Uterus (tissue), 2 donors: ENCODE results near the gene GAPT.

Source experiments
- CTCF ChIP-seq, 4 experiments: fragments of 200-600 bp in 2 of 4; fragments of 450-650 bp in 2 of 4; sonication (generic) in 2 of 4; IDR thresholded peaks; one replicate each; pipeline ENCODE4 v1.5.1; 2016 to 2019; ENCODE audit warnings: antibody characterized with exemption in 4 of 4, mild to moderate bottlenecking in 2 of 4, moderate library complexity in 1 of 4
- POLR2A ChIP-seq, 2 donors: fragments of 450-650 bp; IDR thresholded peaks; one replicate each; pipeline ENCODE4 v1.6.1; 2016; ENCODE audit warnings: antibody characterized with exemption in 2 of 2, mild to moderate bottlenecking in 1 of 2, moderate library complexity in 1 of 2

GRCh38 chr5:58493141-58493540, 1.9 kb downstream of the GAPT start:
- TF ChIP-seq CTCF (IDR thresholded peaks at IDR 0.05) (no peak), POLR2A (IDR thresholded peaks at IDR 0.05) (no peak)
